Measurements from ENCODE around the gene POLG.

Gene POLG

GRCh38 chr15:89317186-89317720, 17.4 kb downstream of the POLG start:
- TF ChIP-seq CTCF (IDR thresholded peaks at IDR 0.05; ENCODE audit: insufficient read depth, low read depth, low read length, missing control alignments), result no peak
- no peak for DNase-seq (ENCODE audit: low read depth)
- no peak overlapping the region for H3K4me3 ChIP-seq (ENCODE audit: low read depth, low read length)

GRCh38 chr15:89316504-89316903, 18.1 kb downstream of the POLG start:
- DNase-seq (ENCODE audit: low read depth), result no peak
- no peak for TF ChIP-seq CTCF (IDR thresholded peaks at IDR 0.05; ENCODE audit: insufficient read depth, low read depth, low read length, missing control alignments)

DNA sequence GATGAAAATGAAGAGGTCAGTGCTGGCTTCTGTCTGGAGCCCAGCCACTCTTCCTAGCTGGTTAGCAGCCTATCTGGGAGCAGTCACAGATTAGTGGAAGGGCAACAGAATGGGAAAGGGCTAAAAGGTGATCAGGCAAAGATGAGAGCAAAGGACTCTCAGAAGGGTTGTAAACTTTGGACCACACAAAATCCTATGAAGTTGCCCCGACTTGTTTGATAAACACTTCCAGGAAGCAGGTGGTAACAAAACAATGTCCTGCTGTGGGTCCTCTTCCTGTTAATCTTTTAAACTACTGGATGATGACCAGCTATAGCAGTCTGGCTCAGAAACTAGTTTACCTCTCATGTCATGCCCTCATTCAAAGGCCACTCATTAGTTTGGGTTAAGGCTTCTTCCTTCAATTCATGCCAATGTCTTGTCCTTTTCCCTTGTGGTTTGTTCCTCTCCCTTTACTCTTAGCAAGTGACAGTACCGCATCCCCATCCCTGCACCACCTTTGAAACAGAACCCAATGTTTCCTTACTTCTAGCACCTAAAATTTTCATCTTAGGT, 19.2 kb downstream of the POLG start:
- no peak for DNase-seq (ENCODE audit: low read depth)
- no peak for TF ChIP-seq CTCF (IDR thresholded peaks at IDR 0.05; ENCODE audit: insufficient read depth, low read depth, low read length, missing control alignments)
- H3K4me3 ChIP-seq (ENCODE audit: low read depth, low read length), result no peak overlapping the region

More at GRCh38 chr15:89316504-89316903, 18.1 kb downstream of the POLG start:
- H3K4me3 ChIP-seq (ENCODE audit: low read depth, low read length), result no peak overlapping the region

DNA sequence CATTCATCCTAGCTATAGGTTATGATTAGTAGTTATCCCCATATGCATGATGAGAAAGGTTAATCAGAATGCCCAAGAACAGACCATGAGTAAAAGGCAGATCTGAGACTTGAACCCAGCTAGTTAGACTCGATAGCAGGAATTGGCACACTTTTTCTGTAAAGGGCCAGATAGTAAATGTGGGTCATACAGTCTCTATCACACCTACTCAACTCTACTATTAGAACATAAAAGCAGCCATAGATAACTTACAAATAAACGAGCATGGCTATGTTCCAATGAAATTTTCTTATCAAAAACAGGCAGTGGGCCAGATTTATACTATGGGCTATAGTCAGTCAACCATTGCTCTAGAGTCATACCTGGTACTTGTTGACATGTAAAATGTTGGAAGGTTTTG, 24.6 kb downstream of the POLG start:
- no peak overlapping the region for H3K4me3 ChIP-seq (ENCODE audit: low read depth, low read length)
- no peak for TF ChIP-seq CTCF (IDR thresholded peaks at IDR 0.05; ENCODE audit: insufficient read depth, low read depth, low read length, missing control alignments)
- DNase-seq (ENCODE audit: low read depth), result no peak

GRCh38 chr15:89308236-89308635, 26.4 kb downstream of the POLG start:
- no peak overlapping the region for H3K4me3 ChIP-seq (ENCODE audit: low read depth, low read length)
- DNase-seq (ENCODE audit: low read depth), result no peak
- no peak for TF ChIP-seq CTCF (IDR thresholded peaks at IDR 0.05; ENCODE audit: insufficient read depth, low read depth, low read length, missing control alignments)

DNA sequence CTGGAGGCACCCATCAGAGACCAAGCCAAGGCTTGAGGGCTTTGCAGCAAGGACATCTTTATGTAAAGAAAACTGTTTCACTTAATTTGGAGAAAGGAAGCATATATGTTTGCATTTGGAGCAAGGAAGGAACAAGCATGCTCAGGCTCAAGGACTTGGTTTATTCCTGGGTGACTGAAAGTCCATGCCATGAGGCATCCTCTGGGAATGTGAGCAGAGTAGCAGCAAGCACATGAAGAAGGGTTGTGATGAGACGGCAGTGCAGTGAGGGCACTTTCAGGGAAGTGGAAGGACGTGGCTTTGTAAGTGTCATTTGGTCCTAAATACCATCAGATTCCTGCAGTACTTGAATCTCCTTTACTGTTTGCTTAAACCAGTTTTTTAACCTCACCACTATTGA, 26.8 kb downstream of the POLG start:
- TF ChIP-seq CTCF (IDR thresholded peaks at IDR 0.05; ENCODE audit: insufficient read depth, low read depth, low read length, missing control alignments), result no peak
- no peak overlapping the region for H3K4me3 ChIP-seq (ENCODE audit: low read depth, low read length)
- DNase-seq (ENCODE audit: low read depth), result no peak

GRCh38 chr15:89307046-89307587, 27.5 kb downstream of the POLG start:
- TF ChIP-seq CTCF (IDR thresholded peaks at IDR 0.05; ENCODE audit: insufficient read depth, low read depth, low read length, missing control alignments), result no peak
- H3K4me3 ChIP-seq (ENCODE audit: low read depth, low read length), result no peak overlapping the region
- no peak for DNase-seq (ENCODE audit: low read depth)
